ENCODE results near the gene MYL4. TPM values are rescaled to one million over a fixed set of nuclear protein-coding genes. Genes with fewer than 3 reads are reported as not detected.

MYL4 gene
- total and polyA plus RNA-seq, 2 of the 8 experiments (the other 6 are each of a cell fraction or from before 2014, with no cell fraction given): 0.12 TPM; not detected in 1

DNA sequence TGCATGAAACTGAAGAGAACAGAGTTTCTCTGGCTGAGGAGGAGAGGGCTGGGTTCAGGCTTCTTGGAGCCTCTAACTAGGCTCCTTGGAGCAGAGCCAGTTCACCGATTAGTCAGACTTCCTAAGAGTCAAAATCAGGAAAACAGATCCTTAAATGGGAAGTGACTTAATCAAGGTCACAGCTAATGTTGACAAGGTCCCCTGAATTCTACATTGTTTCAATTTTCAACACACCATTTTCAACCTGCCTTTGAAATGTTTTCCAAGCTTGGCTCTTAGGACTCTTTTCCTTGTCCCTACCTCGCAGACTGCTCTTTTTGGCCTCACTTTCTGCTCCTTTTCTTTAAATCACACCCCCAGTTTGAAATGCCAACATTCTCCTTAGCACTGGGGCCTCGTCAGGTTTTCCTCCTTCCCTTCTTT lies 16.3 kb downstream of the MYL4 start:
- Histone ChIP-seq H2AFZ (ENCODE audit: low read length) (no peak overlapping the region), H2BK120ac (replicated peaks; ENCODE audit: low read depth, low read length) (no peak overlapping the region), H3K18ac (ENCODE audit: extremely low read depth, low read length) (no peak overlapping the region), H2BK12ac (ENCODE audit: low read depth, low read length) (no peak overlapping the region), H4K8ac (ENCODE audit: extremely low read depth, insufficient read depth, low read length) (no peak overlapping the region), H2BK5ac (ENCODE audit: low read depth, low read length) (no peak overlapping the region), H4K20me1 (replicated peaks in 1 of 2; ENCODE audit: control insufficient read depth in 1 of 2, insufficient read depth in 2 of 2, low read length in 2 of 2) (no peaks in the 10 kb centered on the region), H3K27ac (ENCODE audit: low read depth, low read length) (no peak overlapping the region), H3K36me3 (ENCODE audit: control insufficient read depth in 2 of 4, insufficient read depth in 4 of 4, low read length in 3 of 4) (no peaks in the 10 kb centered on the region), H3K4me2 (ENCODE audit: insufficient read depth in 1 of 2, low read depth in 2 of 2, low read length in 2 of 2) (no peak overlapping the region), H3K79me2 (ENCODE audit: control insufficient read depth in 1 of 2, insufficient read depth in 2 of 2, low read length in 2 of 2) (no peaks in the 10 kb centered on the region), H3K56ac (replicated peaks; ENCODE audit: insufficient read length, low read depth, low read length) (no peak overlapping the region), H3K27me3 (replicated peaks in 1 of 4; ENCODE audit: control insufficient read depth in 3 of 4, extremely low read depth in 1 of 4, insufficient read depth in 3 of 4, low read length in 3 of 4) (no peaks in the 10 kb centered on the region), H3K9ac (replicated peaks in 1 of 4; ENCODE audit: extremely low read depth in 1 of 4, low read depth in 3 of 4, low read length in 3 of 4) (no peak overlapping the region), H3K23ac (ENCODE audit: insufficient read length) (no peak overlapping the region), H3K4ac (replicated peaks; ENCODE audit: insufficient read length, low read depth, low read length) (no peak overlapping the region), H2BK20ac (ENCODE audit: low read length) (no peak overlapping the region), H4K5ac (ENCODE audit: insufficient read length, low read depth, low read length) (no peak overlapping the region), H3K4me1 (replicated peaks in 1 of 4; ENCODE audit: control insufficient read depth in 3 of 4, insufficient read depth in 4 of 4, low read length in 3 of 4) (peaks cover 2 to 10% (median 5%) of the 10 kb centered on the region in 4 experiments; a peak in 6 of 7 replicates), H3K4me3 (ENCODE audit: extremely low read depth in 1 of 4, insufficient read depth in 2 of 4, low read depth in 3 of 4, low read length in 4 of 4) (no peak overlapping the region), H3K23me2 (ENCODE audit: low read depth, low read length) (no peaks in the 10 kb centered on the region), H4K91ac (replicated peaks; ENCODE audit: insufficient read length, low read length) (no peak overlapping the region), H3K9me3 (ENCODE audit: insufficient read depth in 2 of 2, low read depth in 1 of 2, low read length in 1 of 2) (peaks cover 0 to 10% of the 10 kb centered on the region in 2 experiments; a peak in 2 of 4 replicates), H3K79me1 (ENCODE audit: low read depth, low read length) (no peaks in the 10 kb centered on the region), H2AK5ac (ENCODE audit: low read depth, low read length) (no peak overlapping the region), H2BK15ac (ENCODE audit: low read length) (no peak overlapping the region), H3K14ac (ENCODE audit: insufficient read length) (no peak overlapping the region)
- ChIA-PET CTCF (ENCODE audit: partially characterized antibody) (interaction anchor here (1.0 to 2.0 kb wide), 2 partner anchors 90 to 489 kb away, joined by 3 to 7 read pairs; no protein-coding TSS in a partner anchor), POLR2A (ENCODE audit: partially characterized antibody) (no interaction called here)
- FAIRE-seq (no peak), DNase-seq (ENCODE audit: low read depth in 1 of 2, low spot score in 2 of 2) (no peak)
- 84% methylated on average over 3 of the region's 3 CpGs; no CpG with 5 or more reads in 1 of the 2 experiments for WGBS, 2 experiments (ENCODE audit: extremely low coverage in 1 of 2, insufficient coverage in 1 of 2, insufficient read length in 1 of 2, insufficient replicate concordance in 2 of 2, low coverage in 1 of 2, low lambda C conversion rate in 2 of 2, missing lambda C conversion rate in 1 of 2)
- TF ChIP-seq POLR2AphosphoS5 (IDR thresholded peaks at IDR 0.05; ENCODE audit: low read depth, low read length): no peak
